Measurements from ENCODE around the gene SHB. TPM values are rescaled to one million over a fixed set of nuclear protein-coding genes. Genes with fewer than 3 reads are reported as not detected.
A peak's percentile ranks its signal among the peaks of the same experiment; 100 is the strongest.

The SHB gene
- total and polyA plus RNA-seq, 10 donors, result 1.2 to 20.5 (median 7.1) TPM

- Histone ChIP-seq H3K4me3 (no peak overlapping the region), H3K27me3 (replicated peaks in 1 of 7) (no peaks in the 10 kb centered on the region), H3K9me3 (no peaks in the 10 kb centered on the region), H3K27ac (peak overlapping the region in 7 of 8 donors; percentile 29 to 73 (median 64)), H3K4me1 (peaks cover 5 to 51% (median 19%) of the 10 kb centered on the region in 6 donors), H3K36me3 (no peaks in the 10 kb centered on the region)
- intact Hi-C loops (cut with DNase I; ENCODE audit: low total_unique reads), result loop anchor here (10.0 kb wide), 2 partner anchors 247 to 447 kb away; no protein-coding TSS in a partner anchor
- WGBS, 5 donors, result 44 to 55% (median 50%) methylated on average over 8 of the region's 8 CpGs
- DNase-seq, result peak; percentile 72
- no peak for TF ChIP-seq CTCF (IDR thresholded peaks at IDR 0.05 in 8 of 11, conservative IDR thresholded peaks at IDR 0.05 in 3 of 11)
- TF ChIP-seq POLR2AphosphoS5 (IDR thresholded peaks at IDR 0.05), result no peak
- TF ChIP-seq POLR2A (IDR thresholded peaks at IDR 0.05), result no peak
Measured at GRCh38 chr9:37917313-37917731, 151.7 kb downstream of the SHB start.

GRCh38 chr9:37916471-37917312 lies 152.3 kb downstream of the SHB start:
- 73 to 88% (median 80%) methylated on average over 18 of the region's 18 CpGs for WGBS, 5 donors
- H3K4me1 ChIP-seq, result peaks cover 5 to 57% (median 19%) of the 10 kb centered on the region in 6 donors
- DNase-seq, result no peak
- intact Hi-C loops (cut with DNase I; ENCODE audit: low total_unique reads), result loop anchor here (10.0 kb wide), 2 partner anchors 248 to 448 kb away; no protein-coding TSS in a partner anchor
- H3K27me3 ChIP-seq (replicated peaks in 1 of 7), result no peaks in the 10 kb centered on the region
- no peak overlapping the region for H3K4me3 ChIP-seq
- H3K27ac ChIP-seq, result peak overlapping the region in 7 of 8 donors; percentile 43 to 73 (median 64)
- TF ChIP-seq POLR2AphosphoS5 (IDR thresholded peaks at IDR 0.05) (peak in 1 of 3 donors; percentile 29), CTCF (IDR thresholded peaks at IDR 0.05 in 8 of 11, conservative IDR thresholded peaks at IDR 0.05 in 3 of 11) (no peak)
- no peaks in the 10 kb centered on the region for H3K9me3 ChIP-seq
- no peaks in the 10 kb centered on the region for H3K36me3 ChIP-seq

GRCh38 chr9:37915911-37916470 lies 153.0 kb downstream of the SHB start:
- 87 to 97% (median 87%) methylated on average over 10 to 14 of the region's 14 CpGs for WGBS, 5 donors
- H3K4me1 ChIP-seq, result peaks cover 5 to 64% (median 22%) of the 10 kb centered on the region in 6 donors
- no peaks in the 10 kb centered on the region for H3K27me3 ChIP-seq (replicated peaks in 1 of 7)
- intact Hi-C loops (cut with DNase I; ENCODE audit: low total_unique reads), result loop anchor here (10.0 kb wide), 2 partner anchors 249 to 449 kb away; no protein-coding TSS in a partner anchor
- no peaks in the 10 kb centered on the region for H3K36me3 ChIP-seq
- peak; percentile 73 for DNase-seq
- H3K27ac ChIP-seq, result peak overlapping the region in 6 of 8 donors; percentile 43 to 73 (median 64)
- H3K9me3 ChIP-seq, result no peaks in the 10 kb centered on the region
- H3K4me3 ChIP-seq, result no peak overlapping the region
- TF ChIP-seq POLR2A (IDR thresholded peaks at IDR 0.05), result no peak
- TF ChIP-seq POLR2AphosphoS5 (IDR thresholded peaks at IDR 0.05), result no peak
- TF ChIP-seq CTCF (IDR thresholded peaks at IDR 0.05 in 8 of 11, conservative IDR thresholded peaks at IDR 0.05 in 3 of 11), result no peak
